GM12892 (cell line): ENCODE results near the gene BSCL2.

Source experiments
- DNase-seq: peaks from one replicate; pipeline ENCODE4 v3.0.0; 2011; ENCODE audit not compliant: insufficient read length
- FAIRE-seq: peaks from 2 replicates; lab custom pipeline; 2011; peaks lifted over from hg19 to GRCh38; lab: Jason Lieb, UNC
- POLR2A ChIP-seq: IDR thresholded peaks from 2 replicates; pipeline ENCODE4 v1.6.1; 2011; ENCODE audit warnings: low read depth, low read length, control low read depth
- POLR2AphosphoS5 ChIP-seq: IDR thresholded peaks from 2 replicates; pipeline ENCODE4 v1.6.1; 2011; ENCODE audit warnings: low read depth, low read length, control low read depth
- TAF1 ChIP-seq: IDR thresholded peaks from 2 replicates; pipeline ENCODE4 v1.6.1; 2011; ENCODE audit warnings: low read depth, mild to moderate bottlenecking, control low read depth, low read length, borderline replicate concordance

Gene BSCL2

GRCh38 chr11:62728171-62728988 is 21.2 kb upstream of the BSCL2 start, which contains the start of gene TTC9C:
TTC9C (plus strand) TSS chr11:62728486; CDS start chr11:62728849, 363 bp downstream.
- TF ChIP-seq TAF1 (peak; percentile 14; the same call in 1 of the 2 replicates), POLR2A (peak; percentile 69; the same call in 1 of the 2 replicates), POLR2AphosphoS5 (peak; percentile 64; the same call in 1 of the 2 replicates)
- DNase-seq (peak; percentile 55), FAIRE-seq (peak; percentile 60)

DNA sequence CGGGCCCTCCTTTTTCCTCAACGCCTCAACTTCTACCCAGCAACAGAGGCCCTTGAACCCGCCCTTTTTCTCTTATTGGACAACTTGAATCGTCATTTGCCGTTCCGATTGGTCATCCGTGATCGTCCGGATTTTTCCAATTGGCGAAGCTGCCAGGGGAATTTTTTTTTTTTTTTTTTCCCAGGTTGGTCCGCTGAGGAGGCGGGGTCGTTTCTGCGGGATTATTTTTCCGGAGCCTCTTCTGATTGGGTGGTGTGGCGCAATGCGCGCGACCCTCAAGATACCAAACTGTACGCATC is 20.6 kb upstream of the BSCL2 start:
- FAIRE-seq (no peak), DNase-seq (peak; percentile 58)
- TF ChIP-seq POLR2A (no peak), POLR2AphosphoS5 (no peak), TAF1 (no peak)

DNA sequence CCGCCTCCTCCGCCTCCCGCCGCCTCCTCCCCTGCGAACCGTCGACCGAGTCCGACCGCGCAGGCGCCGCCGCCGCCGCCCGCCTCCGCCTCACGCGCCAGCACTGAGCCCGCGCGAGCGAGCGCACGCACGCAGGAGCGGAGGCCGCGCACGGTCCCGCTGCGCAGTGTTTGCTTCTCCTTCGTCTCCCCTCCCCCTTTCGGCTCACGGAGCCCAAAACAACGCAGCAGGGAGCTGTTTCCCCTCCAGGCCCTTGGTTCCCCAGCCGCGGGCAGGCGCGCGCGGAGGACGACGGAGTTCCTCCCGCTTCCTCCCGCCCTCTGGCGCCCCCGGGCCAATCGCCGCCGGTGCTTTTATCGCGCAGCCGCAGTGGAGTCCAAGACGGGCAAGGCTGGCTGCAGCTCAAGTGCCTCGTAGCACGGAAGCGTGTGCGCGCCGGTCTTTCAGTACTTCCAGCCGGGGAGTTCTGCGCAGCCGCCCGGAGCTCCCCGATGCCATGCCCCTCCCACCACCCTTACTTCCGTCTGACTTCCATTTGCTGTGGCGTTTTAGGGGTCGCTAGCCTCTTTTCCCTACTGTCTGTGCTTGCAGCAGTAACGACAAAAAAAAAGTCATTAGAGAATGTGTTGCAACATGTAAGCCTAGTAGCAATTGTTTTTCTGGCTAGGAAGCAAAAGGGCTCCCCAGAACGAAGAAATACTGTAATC is 20.1 kb upstream of the BSCL2 start, which contains the start of gene HNRNPUL2:
Gene HNRNPUL2 (minus strand): TSS at position 293 of the 707 bp plus-strand sequence. CDS start 301 bp downstream, outside the sequence.
- peak; percentile 97 for FAIRE-seq
- TF ChIP-seq TAF1 (no peak), POLR2AphosphoS5 (peak; percentile 96), POLR2A (peak; percentile 98)

DNA sequence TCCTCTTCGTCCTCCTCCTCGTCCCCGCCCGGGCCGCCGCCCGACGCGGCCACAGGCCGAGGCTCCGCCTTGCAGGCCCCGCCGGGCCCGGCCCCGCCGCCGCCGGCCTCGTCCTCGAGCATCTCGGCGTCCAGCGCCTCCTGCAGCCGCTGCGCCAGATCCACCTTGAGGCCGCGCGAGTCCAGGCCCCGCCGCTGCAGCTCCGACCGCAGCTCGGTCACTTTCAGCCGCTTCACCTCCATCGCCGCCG is 19.6 kb upstream of the BSCL2 start:
- TF ChIP-seq POLR2AphosphoS5 (no peak), POLR2A (no peak), TAF1 (peak; percentile 41; the same call in 1 of the 2 replicates)
- FAIRE-seq (no peak), DNase-seq (no peak)

More for the DNA sequence above, 20.1 kb upstream of the BSCL2 start, which contains the start of gene HNRNPUL2:
- DNase-seq = peak; percentile 93

GRCh38 chr11:62726156-62726914 is 19.1 kb upstream of the BSCL2 start:
- FAIRE-seq = peak; percentile 21

GRCh38 chr11:62725646-62726045 is 18.4 kb upstream of the BSCL2 start:
- FAIRE-seq (no peak), DNase-seq (no peak)
- no peak for TF ChIP-seq POLR2A
- no peak for TF ChIP-seq POLR2AphosphoS5
- no peak for TF ChIP-seq TAF1

More at GRCh38 chr11:62726156-62726914, 19.1 kb upstream of the BSCL2 start:
- no peak for DNase-seq
- TF ChIP-seq POLR2AphosphoS5 = no peak
- TF ChIP-seq TAF1 = 0 out of 2 replicates have a peak, but pooled peaks have one; percentile 28

DNA sequence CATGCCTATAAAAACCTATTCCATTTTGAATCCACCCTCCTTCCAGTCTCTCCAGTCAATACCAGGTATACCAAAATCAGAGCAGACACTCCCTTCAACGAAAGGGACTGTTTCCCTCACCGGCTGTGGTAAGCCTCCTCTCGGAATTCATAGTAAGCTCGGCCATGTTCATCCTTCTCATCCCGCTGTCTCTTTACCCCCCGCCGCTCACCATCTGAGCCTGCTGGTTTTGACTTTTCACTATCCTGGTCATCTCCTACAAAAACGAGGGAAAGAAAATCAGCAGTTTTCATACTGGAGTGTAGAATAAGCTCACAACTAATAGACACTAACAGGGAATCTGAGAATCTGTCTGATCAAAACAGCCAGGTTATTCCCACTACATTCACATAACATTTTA is 16.9 kb upstream of the BSCL2 start:
- TF ChIP-seq POLR2AphosphoS5 (no peak), TAF1 (no peak), POLR2A (no peak)
- DNase-seq (no peak), FAIRE-seq (no peak)

DNA sequence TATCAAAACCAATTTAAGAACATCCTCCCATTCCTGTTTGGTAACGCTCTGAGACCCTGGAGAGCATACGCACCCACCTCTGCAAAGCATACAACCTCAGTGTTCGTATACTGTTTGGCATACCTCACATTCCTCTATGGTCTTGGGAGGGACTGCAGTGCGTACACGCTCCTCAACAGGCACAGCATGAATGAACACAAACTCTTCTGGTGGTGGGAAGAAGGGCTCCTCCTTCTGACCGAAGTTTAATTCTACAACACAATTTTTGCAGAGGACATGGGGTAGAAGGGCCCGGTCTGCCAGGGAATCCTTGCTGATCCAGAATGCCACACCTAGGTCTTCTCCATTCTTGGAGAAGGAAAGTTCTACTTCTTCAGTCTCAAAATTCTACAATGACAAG is 14.8 kb upstream of the BSCL2 start:
- TF ChIP-seq POLR2A = no peak
- TF ChIP-seq TAF1 = no peak
- TF ChIP-seq POLR2AphosphoS5 = no peak
- no peak for DNase-seq
- no peak for FAIRE-seq

DNA sequence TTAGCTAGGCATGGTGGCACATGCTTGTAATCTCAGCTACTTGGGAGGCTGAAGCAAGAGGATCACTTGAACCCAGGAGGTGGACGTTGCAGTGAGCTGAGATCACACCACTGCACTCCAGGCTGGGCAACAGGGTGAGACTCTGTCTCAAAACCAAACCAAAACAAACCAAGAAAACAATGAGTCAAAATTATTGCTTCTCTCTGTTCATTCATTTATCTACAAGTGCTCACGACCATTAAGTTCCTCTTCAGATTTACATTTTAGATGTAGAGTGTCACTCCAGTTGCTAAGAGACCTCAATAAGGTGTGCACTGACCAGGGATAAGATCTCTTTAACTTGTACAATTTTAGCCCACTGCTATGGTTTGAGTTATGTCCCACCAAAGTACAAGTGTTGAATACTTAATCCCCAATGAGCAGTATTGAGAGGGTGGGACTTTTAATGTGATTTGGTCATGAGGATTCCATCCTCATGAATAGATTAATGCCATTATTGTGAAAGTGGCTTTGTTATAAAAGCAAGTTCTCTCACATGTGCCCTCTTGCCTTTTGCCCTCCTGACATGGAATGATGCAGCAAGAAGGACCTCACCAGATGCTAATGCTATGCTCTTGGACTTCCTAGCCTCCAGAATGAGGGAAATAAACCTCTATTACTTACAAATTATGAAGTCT is 12.2 kb upstream of the BSCL2 start:
- no peak for TF ChIP-seq POLR2AphosphoS5
- no peak for TF ChIP-seq POLR2A
- TF ChIP-seq TAF1 = no peak
- no peak for FAIRE-seq
- DNase-seq = no peak

DNA sequence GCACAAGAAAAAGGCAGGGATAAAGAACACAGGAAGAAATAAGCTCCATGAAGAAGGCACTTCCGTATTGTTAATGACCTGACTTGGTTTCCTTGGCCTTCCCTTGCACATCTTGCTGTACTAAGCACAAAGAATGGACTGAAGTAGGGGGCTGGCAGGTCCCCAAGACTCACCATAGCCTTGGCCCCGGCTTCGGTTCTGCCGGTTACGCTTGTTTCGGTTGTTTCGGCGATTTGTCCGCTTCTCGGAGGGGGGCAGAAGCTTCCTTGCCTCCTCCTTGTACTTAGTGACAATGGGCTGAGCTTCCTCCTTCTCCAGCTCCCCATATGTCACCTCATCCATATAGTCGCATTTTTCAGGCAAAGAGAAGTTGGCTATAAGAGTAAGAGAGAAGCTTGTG is 9.6 kb upstream of the BSCL2 start:
- DNase-seq (no peak), FAIRE-seq (no peak)
- TF ChIP-seq POLR2AphosphoS5 = no peak
- TF ChIP-seq POLR2A = no peak
- TF ChIP-seq TAF1 = no peak

DNA sequence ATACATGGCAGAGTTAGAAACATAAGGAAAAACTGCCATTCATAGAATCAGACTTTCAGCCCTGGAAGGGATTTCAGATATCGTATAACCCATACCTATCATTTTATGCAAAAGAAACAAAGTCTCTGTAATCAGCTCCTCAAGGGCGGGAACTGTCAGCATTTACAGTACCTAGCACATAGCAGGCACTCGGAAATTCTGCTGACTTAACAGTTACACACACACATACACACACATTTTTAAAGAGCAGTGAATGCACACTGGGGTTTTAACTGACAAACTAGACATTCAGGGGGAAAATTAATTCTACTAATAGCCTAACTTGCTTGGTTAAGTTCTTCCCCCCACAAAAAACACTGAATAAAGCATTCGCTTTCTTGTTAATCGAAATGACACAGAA is 9.0 kb upstream of the BSCL2 start:
- FAIRE-seq (no peak), DNase-seq (no peak)
- TF ChIP-seq TAF1 = no peak
- no peak for TF ChIP-seq POLR2AphosphoS5
- TF ChIP-seq POLR2A = no peak
